ACHN (cell line): ENCODE measurements around the gene MST1.
"Not testable (repeated sequence)": the region's sequence is repeated elsewhere in the genome, so short reads cannot be mapped to it uniquely, and the experiment has no call there.

Source experiments
- DNase-seq: peaks from one replicate; pipeline ENCODE4 v3.0.0-alpha.2; 2015
- in situ Hi-C: cut with HindIII; loops from 2 replicates; pipeline ENCODE4 v1.10.0; 2017; ENCODE audit warnings: low sequenced_read_pairs, low pct_ligation_motif_present, low pct_unique_long_range_greater_than_20kb

Gene MST1

GRCh38 chr3:49705390-49705960 lies 16.2 kb upstream of the MST1 start:
- in situ Hi-C loops = no loop called here
- no peak for DNase-seq

GRCh38 chr3:49704629-49705028 lies 15.4 kb upstream of the MST1 start:
- in situ Hi-C loops = no loop called here
- no peak for DNase-seq

- in situ Hi-C loops = no loop called here
- DNase-seq = no peak
Observed at GRCh38 chr3:49703956-49704355, 14.7 kb upstream of the MST1 start.

DNA sequence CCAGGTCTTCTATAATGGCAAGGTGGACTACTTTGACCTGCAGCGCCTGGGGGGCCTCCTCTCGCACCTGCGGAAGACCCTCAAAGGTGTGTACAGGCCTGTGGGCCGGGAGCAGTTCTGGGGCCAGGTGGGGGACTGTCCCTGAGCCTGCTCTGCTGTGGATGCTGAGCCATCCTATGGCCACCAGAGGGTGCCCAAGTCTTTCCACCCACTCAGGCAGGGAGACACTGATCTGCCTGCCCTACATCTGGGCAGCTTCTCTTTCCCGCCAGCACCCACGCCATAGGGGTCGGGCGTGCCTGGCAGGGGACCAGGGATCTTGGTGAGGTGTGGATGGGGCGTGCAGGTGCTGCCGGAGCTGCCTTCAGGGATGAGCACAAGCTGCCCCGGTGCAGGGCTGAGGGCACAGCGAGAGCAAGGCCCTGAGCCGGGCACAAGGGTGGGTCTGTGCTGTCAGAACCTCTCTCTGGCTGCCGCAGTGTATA lies 14.2 kb upstream of the MST1 start:
- peak; percentile 63 for DNase-seq
- in situ Hi-C loops = no loop called here

DNA sequence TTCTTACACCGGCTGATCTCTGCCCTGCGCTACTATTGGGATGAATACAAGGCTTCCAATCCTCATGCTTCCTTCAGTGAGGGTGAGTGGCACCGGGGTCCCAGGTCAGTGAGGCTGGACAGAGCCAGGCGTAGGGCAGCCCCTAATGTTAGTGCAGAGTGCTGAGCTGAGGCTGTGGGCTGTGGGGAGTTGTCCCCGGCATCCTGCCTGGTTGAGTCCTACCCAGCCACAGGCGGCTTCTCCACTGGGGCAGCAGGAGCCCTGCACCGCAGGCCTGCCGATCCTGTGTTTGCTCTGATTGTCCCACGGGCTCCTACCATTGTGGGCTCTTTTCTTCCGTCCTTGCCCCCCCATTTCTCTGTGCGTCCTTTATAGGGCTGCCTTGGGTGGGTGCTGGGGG lies 13.4 kb upstream of the MST1 start:
- DNase-seq = no peak
- in situ Hi-C loops = no loop called here

- peak; percentile 31 for DNase-seq
- in situ Hi-C loops = no loop called here
Observed at GRCh38 chr3:49701388-49702077, 12.3 kb upstream of the MST1 start.

GRCh38 chr3:49700453-49701128 lies 11.3 kb upstream of the MST1 start:
- in situ Hi-C loops = no loop called here

GRCh38 chr3:49700014-49700413 lies 10.7 kb upstream of the MST1 start:
- in situ Hi-C loops = no loop called here
- no peak for DNase-seq

More at GRCh38 chr3:49700453-49701128, 11.3 kb upstream of the MST1 start:
- no peak for DNase-seq

DNA sequence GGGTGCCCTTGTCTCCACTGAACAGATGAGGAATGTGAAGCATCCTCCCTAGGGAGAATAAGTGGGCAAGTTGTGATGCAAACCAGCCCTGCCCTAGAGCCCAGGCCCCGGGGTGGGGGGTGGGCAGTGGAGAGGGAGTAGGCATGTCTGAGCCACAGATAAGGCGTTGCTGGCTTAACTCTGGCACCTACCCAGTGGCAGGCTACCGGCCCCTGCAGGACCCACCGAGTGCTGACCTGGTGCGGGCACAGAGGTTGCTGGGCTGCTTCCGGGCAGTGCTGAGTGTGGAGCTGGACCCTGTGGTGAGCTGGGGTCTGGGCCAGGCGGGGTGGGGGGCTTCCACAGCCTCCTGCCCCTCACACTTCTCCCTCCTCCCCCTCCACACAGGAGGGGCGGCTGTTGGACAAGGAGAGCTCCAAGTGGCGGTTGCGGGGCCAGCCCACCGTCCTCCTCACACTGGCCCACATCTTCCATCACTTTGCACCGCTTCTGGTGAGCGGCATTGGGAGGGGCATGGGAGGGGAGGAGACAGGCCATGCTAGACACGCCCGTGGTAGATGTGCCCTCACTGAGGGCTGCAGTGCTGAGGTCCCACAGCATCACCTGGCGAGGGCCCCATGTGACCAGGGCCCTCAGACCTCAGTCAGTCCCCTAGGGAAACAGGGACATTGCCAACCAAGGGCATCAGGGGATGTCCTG lies 10.2 kb upstream of the MST1 start:
- DNase-seq = no peak
- in situ Hi-C loops = no loop called here

DNA sequence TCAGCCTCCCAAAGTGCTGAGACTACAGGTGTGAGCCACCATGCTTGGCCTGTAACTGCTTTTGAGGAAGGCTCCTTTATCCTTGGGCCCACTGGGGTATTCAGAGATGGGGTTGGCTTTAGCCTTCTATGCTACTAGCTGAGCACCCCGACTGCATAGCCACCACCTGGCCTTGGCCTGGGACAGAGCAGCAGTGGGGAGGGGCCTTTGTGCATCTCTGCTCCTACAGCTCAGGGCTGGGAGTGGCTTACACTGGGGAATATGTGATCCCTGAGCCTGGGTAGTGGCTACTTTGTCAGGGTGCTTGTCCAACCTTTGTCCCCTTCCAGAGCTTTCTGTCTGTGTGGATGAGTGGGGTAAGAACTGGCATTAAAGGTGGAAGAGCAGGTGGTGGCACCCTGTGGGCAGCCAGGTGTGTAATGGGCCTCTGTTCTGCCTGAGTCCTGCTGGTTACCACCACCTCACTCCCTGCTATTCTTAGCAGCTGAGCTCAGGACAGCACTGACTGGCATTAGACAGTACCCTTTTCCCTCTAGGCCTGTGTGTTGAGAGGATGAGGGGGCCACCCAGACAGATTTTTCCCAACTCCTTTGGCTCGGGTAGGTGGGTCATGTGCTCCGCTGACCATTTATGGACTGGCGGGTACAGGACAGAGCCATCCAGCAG lies 6.2 kb upstream of the MST1 start:
- in situ Hi-C loops, DNase-seq: not testable (repeated sequence)

DNA sequence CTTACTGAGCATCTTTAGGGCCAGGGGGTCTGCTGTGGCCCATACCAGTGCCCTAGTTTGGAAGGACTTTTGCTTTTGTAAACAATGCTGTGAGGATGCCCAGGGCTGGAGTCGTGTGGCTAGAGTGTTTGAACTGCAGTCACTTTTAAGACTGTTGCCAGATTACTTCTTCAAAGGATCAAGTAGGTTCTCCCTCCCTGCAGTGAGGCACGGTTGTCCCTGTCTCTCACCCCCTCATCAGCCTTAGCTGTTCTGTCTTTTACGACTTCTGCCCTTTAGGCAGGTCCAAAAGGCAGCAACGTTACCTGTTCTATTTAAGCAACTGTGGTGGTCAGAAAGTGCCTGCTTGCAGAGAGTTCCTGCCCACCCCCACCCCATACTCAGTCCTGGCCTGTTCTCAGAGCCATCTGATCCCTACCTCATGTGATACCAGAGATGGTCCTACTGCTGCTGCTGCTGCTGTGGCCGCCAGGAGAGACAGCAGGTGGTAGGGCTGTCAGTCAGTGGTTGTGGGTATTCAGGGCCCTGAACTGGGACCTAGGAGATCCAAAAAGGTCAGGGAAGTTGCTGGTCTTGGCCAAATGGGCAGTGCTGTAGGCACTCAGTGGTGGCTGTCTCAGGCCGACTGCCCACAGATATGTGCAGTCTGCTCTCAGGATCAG lies 5.3 kb upstream of the MST1 start:
- in situ Hi-C loops = not testable (repeated sequence)

GRCh38 chr3:49691481-49691880 lies 2.2 kb upstream of the MST1 start:
- in situ Hi-C loops = not testable (repeated sequence)

More for the DNA sequence above, 5.3 kb upstream of the MST1 start:
- DNase-seq = not testable (repeated sequence)

DNA sequence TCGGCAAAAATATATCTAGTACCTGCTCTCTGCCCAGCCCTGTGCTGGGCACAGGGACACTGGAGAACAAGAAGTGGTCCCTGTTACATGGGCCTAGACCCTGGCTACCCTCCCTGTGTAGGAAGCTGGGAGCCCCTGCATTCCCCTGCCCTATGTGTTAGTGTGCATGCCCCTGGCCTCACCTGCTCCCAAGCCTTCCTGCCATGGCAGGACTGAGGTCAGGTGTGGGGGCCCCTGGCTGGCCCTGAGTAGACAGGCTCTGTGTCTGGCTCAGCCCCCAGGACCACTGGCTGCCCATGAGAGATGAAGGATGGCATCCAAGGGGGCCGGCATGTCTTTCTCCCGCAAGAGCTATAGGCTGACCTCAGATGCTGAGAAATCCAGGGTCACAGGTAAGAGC lies 1.6 kb upstream of the MST1 start:
- in situ Hi-C loops, DNase-seq: not testable (repeated sequence)

More at GRCh38 chr3:49691481-49691880, 2.2 kb upstream of the MST1 start:
- not testable (repeated sequence) for DNase-seq

DNA sequence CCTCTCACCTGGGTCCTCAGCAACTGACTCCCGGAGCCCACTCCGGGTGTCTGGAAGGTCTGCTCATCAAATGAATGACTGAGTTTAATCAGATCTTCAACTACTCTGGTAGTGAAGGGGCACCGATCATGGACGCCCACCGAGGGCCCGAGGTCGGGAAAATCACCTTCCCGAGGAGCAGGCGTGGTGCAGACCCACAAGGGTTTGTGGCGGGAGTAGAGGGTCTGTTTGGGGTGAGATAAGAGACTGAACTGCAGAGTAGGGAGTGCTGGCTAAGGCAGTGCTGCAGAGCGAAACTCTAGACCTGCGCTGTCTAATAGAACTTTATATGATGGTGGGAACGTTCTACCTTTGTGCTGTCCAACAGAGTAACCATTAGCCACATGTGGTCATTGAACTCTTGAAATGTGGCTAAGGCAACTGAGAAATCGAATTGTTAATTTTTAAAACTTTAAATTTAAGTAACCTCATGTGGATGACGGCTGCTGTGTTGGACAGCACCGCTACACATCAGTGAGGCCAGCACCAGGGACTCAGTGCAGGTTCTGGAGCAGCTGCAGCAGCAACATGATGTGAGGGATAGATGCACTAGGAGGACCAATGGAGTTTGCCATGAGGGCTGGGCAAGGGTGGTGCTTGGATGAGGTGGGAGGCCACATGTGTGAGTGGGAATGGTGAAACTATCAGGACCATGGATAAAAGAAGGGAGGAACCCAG lies 792 bp upstream of the MST1 start:
- in situ Hi-C loops, DNase-seq: not testable (repeated sequence)

DNA sequence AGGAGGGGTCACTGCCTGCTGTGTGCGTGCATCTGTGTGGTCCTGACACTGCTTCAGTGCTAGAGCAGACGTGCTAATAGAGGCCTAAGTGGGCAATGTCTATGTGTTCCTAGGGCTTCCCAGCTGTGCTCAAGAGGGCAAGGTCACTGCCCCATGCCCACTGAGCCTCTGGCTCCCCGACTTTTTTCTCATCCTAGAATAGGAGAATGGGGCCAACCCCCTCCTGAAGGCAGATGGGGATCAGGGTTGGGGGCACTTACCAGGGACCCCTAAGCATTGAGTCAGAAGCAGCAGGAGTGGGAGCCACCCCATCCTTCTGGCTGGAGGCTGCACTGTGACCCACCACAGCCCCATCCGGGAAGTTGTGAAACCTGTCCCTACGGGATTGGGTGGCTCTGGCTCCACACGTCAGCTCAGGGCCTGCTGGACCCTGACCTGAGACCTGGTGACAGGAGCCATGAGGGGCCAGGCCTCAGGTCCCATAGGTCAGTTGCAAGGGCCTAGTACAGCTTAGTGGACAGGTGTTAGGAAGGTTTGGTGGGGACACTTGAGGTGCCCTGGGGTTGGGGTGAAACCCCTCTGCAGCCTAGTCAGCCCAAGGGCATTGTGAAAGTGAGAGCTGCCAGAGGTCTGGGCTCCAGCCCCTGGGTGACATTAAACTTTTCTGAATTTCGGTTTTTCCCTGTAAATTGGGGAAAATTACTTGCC lies 782 bp downstream of the MST1 start:
- in situ Hi-C loops, DNase-seq: not testable (repeated sequence)

GRCh38 chr3:49687424-49687795 lies 1.9 kb downstream of the MST1 start:
- in situ Hi-C loops, DNase-seq: not testable (repeated sequence)
